GM19397 (cell line): ENCODE results near the gene DTX1.

Experiments used
- ATAC-seq: cut with Tn5 transposase; IDR thresholded peaks from one replicate; pipeline ENCODE4 v1.9.1; 2021; ENCODE audit warnings: mild to moderate bottlenecking, moderate library complexity; ENCODE audit not compliant: unreplicated experiment

DTX1 gene

GRCh38 chr12:113056631-113057488 is at the start of gene DTX1:
TSS of gene DTX1 (plus strand) at chr12:113056730. CDS start at chr12:113058193, 1,463 bp downstream.
- ATAC-seq: no peak

DNA sequence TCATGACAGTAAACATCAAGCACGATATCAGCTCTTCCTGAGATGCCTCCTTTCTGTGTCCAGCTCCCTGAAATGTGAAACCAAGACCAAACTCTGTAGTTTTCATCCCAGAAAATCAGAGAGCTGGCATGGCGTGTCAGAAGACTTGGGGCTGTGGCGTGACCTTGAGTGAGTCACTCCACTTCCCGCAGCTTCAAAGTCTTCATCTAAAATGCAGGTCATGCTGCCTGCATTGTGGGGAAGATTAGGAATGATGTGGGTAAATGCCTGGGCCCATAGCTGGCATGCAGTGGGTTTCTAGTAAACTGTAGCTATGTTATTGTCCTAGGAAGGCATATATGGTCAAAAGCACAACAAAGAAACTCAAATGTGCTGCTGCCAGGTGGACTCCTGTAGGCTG is 49.4 kb upstream of the DTX1 start:
- ATAC-seq: no peak

DNA sequence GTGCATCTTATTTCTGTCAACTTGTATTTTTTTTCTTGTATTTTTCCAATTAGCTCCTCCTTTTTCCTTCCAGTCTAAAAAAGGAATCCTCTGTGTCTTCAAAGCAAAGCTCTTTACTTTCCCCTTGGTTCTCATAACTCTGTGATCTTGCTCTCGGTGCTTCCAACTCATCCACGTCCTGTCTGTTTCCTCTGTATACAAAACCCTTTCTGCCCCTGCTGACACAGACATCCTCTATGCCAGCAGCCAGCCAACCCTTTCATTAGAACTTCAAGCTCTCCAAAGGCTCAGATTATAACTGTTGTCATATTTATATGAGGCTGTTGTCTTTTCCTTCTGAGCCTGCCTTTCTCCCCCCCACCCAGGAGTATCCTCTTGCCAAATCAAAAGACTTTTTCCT is 45.8 kb upstream of the DTX1 start:
- ATAC-seq: no peak

- ATAC-seq: no peak
These were observed 42.0 kb upstream of the DTX1 start for GRCh38 chr12:113014565-113014964.

DNA sequence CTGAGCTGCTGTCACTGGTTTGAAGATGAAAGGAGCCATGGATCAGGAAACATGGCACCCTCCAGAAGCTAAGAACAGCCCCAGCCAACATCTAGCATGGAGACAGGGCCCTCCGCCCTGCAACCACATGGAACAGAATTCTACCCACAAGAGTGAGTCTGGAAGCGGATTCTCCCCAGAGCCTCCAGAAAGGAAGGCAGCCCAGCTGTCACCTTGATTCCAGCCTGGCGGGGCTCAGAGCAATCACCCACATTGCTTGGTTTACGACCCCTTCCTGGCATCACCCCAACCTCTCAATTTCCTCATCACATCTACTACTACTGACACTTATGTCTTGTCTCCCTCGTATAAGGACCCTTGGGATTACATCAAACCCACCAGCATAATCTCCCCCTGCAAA is 39.7 kb upstream of the DTX1 start:
- no peak for ATAC-seq

DNA sequence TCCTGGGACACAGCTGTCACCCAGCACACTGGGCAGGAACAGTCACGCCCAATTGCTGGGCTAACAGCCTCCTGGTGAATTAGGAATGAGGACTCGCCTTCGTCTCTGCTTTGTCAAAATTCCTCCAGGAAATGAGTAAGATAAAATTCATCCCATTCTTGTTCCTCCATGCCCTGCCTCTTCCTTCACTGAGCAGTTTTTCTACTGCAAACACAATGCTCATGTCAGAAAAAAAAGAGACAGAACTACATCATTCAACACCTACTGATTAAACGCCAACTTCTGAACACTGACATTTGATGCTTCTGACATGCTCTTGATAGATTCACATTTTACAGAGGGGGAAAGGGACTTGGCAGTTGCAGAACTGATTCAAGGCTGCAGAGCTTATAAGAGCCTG is 37.5 kb upstream of the DTX1 start:
- no peak for ATAC-seq

- no peak for ATAC-seq
These were observed 35.0 kb upstream of the DTX1 start for GRCh38 chr12:113021500-113021899.

DNA sequence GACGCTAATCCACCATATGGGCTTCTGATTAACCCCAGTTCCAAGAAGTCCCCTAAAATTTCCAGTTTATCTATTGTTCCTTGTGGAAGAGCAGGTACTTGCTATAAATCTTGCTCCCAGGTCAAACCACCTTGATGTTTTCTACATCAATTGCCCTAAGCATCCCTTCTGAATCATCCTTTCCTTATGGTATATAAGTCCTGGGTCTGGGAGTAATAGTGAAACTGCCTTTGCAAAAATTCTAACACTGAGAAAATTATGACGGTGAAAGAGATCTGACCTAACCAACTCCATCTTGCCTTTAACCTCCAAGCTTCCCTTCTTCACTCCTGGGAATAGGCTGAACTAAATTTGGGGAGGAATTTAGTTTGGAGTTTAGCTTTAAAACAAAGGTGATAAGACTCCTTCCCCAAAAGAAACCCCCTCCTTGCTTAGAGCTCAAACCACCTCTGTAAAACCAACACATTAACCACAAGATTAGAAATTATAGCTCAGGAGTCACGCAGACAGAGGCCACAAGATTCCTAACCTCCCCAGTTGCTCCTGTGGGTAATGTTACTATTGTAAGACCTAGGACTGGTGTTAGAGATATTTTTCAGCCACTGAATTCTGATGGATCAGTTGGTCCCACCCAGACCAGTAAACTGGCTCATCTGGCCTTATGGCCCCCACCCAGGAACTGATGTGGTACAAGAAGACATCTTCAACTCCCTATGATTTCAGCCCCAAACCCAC is 33.8 kb upstream of the DTX1 start:
- ATAC-seq: no peak

DNA sequence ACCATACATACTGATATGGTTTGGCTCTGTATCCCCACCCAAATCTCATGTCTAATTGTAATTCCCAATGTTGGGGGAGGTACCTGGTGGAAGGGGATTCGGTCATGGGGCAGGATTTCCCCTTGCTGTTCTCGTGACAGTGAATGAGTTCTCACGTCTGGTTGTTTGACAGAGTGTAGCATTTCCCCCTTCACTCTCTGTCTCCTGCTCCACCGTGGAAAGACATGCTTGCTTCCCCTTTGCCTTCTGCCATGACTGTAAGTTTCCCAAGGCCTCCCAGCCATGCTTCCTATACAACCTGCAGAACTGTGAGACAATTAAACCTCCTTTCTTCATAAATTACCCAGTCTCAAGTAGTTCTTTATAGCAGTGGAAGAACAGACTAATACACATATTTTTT is 28.8 kb upstream of the DTX1 start:
- ATAC-seq: no peak

DNA sequence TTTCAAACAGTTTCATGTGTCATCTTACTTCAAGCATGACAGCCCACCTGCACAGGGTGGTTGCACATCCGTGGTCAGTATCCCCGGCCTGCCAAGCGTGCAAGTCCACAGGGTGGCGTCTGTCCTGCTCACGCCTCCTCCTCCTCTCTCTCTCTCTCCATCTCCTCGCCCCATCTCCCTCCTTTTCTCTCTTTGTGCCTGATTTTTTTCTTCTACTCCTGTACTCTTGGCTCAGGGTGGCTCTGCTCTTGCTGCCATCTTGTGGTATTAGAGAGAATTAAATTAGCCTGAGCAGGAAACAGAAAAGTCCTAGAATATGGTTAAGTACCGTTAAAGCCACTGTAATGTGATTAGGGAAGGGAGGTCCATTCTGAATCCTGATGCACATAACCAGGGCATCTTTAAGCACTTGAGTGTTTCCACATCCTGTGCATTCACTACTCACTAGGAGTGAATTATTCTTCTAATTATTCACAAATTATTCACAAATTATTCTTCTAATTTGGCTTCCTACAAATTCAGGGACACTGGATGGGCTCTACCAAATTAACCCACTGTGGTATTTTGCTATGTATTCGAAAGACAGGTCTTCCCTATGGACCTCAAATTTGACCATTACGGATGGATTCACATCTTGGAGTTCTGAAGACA is 25.5 kb upstream of the DTX1 start:
- no peak for ATAC-seq

GRCh38 chr12:113039911-113040445 is 16.6 kb upstream of the DTX1 start:
- ATAC-seq: no peak

DNA sequence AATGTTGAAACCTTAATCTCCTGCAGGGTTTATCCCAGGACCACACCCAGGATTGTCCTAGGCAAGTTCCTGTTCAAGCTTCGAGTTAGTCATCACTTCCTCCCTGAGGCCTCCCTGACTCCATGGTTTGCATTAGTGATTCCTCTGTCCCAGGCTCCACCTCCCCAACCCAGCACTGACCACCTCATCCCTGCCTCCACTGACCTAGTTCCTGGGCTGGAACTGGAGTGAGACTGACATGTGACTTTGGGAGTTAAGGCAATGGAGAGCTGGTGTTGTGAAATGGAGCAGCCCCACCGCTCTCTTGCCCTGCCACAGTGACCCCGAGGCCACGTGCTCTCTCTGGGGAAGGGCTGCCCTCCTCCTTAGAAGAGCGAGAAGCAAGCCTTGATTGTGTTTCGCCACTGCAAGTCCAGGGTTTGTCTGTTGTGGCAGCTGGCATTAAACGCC is 15.8 kb upstream of the DTX1 start:
- ATAC-seq: no peak

DNA sequence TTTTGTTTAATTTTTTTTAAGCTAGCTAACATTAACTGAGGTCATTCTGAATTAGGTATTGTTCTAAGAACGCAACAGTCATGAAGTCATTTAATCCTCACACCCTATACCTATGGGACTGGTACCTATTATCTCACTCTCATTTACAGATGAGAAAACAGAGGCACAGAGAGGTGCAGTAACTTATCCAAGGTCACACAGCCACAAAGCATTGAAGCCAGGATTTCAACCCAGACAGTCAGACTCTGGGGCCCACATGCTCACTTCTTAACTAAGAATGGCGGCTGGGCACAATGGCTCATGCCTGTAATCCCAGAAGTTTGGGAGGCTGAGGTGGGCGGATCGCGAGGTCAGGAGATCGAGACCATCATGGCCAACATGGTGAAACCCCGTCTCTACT is 15.0 kb upstream of the DTX1 start:
- no peak for ATAC-seq

DNA sequence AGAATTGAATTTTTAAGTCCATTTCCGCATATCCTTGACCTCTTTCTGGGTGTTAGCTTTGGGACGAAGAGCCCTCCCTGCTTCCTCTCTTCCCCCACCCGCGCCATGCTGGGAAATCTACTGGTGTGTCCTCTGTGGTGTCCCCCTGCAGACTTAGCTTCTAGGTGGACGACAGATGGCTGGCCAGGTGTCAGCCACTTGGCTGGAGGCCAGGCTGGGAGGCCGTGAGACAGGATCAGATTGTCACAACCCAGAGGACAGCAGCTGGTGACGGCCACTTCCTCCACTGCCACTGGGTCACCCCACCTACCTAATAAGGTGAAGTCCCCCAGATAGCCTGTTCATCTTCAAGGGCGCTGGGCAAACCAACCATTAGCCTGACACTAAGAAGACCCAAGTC is 13.3 kb upstream of the DTX1 start:
- ATAC-seq: no peak

DNA sequence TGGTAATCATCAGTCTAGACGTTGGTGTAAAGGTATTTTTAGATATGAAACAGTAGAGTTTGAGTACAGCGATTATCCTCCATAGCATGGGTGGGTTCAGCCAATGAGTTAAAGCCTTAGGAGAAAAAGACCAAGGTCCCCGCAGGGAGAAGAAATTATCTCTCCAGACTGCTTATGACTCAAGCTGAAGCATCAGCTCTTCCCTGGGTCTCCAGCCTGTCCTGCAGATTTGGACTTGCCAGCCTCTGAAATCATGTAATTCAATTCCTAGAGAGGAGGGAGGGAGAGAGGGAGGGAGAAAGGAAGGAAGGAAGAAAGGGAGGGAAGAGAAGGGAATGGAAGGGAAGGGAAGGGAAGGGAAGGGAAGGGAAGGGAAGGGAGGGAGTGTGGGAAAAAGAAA is 12.0 kb upstream of the DTX1 start:
- no peak for ATAC-seq

DNA sequence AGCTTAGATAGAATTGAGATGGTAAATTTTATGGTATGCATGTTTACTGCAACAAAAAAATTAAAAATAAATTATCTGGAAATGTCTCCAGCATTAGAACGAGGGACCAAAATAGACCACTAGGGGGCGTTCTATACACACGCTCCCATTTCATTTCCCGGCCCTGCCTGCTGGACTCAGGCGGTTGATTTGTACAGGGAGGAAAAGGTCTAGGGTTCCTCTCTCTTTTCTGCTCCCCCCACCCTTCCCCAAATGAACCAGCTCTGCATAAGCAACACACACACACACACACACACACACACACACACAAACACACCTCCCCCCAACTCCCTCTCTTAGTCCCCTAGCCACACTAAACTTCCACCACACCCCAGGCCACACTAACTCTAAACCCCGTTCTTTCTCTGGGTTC is 7.8 kb upstream of the DTX1 start:
- ATAC-seq: no peak

DNA sequence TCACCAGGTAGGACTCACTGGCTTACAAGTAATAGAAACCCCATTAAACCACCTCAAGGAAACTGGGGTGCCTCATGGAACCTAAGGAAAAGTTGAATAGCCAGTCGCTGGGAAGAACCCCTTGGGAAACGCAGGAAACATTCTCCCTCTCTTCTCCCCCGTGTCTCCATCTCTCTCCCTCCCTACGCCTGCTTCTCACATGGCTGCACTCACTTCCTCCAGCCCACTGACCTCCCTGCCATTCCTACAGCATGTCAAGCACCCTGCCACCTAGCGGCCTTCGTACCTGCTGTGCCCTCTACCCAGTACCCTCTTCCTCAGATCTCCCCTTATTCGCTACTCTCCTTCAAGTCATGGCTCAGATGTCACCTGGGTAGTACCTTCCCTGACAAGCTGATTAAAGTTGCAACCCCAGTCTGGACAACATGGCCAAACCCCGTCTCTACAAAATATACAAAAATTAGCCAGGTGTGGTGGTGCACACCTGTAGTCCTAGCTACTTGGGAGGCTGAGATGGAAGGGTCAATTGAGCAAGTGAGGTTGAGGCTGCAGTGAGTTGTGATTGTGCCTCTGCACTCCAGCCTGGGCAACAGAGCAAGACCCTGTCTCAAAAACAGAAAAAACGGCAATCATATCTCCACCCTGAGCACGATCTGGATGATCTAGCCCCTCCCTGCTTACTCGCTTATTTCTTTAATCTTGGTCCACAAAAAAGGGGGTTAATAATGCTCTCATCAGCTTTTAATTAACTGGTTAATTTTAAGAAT is 6.4 kb upstream of the DTX1 start:
- no peak for ATAC-seq

DNA sequence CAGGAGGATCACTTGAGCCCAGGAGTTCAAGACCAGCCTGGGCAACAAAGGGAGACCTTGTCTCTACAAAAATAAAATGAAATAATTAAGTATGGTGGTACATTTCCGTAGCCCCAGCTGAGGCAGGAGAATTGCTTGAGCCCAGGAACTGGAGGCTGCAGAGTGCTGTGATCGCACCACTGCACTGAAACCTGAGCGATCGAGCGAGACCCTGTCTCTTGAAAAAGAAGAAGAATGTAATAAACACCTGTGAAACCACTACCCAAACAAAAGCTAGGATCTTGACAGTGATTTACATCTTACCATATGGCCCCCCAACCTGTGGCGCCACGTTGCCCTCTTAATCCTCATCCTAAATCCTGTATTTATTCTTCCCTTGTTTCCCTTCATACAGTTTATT is 5.7 kb upstream of the DTX1 start:
- ATAC-seq: no peak

DNA sequence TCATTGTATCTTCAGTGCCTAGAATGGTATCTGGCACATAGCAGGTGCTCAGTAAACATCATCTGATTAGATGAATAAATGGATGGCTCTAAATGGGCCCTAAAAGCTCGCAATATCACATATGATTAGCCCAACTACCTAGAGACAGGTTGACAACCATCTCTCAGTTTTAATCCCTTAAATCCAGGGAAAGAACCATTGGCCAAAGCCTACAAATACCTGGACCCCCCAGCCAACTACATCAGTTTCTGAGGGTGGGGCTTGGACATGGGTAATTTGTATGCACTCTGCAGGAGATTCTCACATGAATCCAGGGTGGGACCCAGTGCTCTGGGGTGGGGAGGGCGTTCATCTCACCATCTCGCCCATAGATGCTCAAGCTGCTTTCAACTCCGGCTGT is 4.8 kb upstream of the DTX1 start:
- no peak for ATAC-seq

GRCh38 chr12:113052326-113052725 is 4.2 kb upstream of the DTX1 start:
- ATAC-seq: no peak
